A549 (cell line): ENCODE results near the gene GPR12. TPM values are rescaled to one million over a fixed set of nuclear protein-coding genes. Genes with fewer than 3 reads are reported as not detected.

Experiments used
- ATAC-seq, 2 experiments: fragments of 200-7000 bp in 1 of 2; fragments of >200 bp in 1 of 2; cut with Nextera tagmentation in 1 of 2; cut with Tn5 transposase in 1 of 2; 3 replicates each; pipeline versions ENCODE4 v1.8.0 to v1.9.1; 2018 to 2020; ENCODE audit warnings: mild to moderate bottlenecking in 1 of 2, moderate library complexity in 1 of 2
- CTCF ChIA-PET: fragments of 300-600 bp; sonication (Branson Sonifier 250); formaldehyde crosslinking; extraction: SDS; loops from one replicate; lab custom pipeline; 2021; ENCODE audit warnings: antibody characterized with exemption, inconsistent platforms; lab: Yijun Ruan, JAX
- POLR2A ChIA-PET: fragments of 350-600 bp; formaldehyde crosslinking; extraction: SDS; loops from one replicate; lab custom pipeline; 2021; ENCODE audit warnings: antibody characterized with exemption, inconsistent platforms; lab: Yijun Ruan, JAX
- DNase-seq, 2 experiments: peaks; one replicate each; pipeline versions ENCODE4 v3.0.0 to v3.0.0-alpha.2; 2011 to 2016; ENCODE audit warnings: low read depth in 1 of 2, low spot score in 1 of 2
- FAIRE-seq: peaks from 2 replicates; lab custom pipeline; 2011; peaks lifted over from hg19 to GRCh38; lab: Jason Lieb, UNC
- H3K27ac ChIP-seq, 2 experiments: fragments of >200 bp; sonication (Bioruptor Twin); formaldehyde crosslinking; 3 replicates each; pipeline ENCODE4 v1.5.1; 2016 to 2017
- H3K4me1 ChIP-seq: fragments of >200 bp; sonication (Bioruptor Twin); formaldehyde crosslinking; 3 replicates; pipeline ENCODE4 v1.6.1; 2016
- H3K4me2 ChIP-seq: fragments of >200 bp; sonication (Bioruptor Twin); formaldehyde crosslinking; 3 replicates; pipeline ENCODE4 v1.6.1; 2016
- H3K4me3 ChIP-seq: fragments of >200 bp; sonication (Bioruptor Twin); formaldehyde crosslinking; 3 replicates; pipeline ENCODE4 v1.5.1; 2016
- H3K9me3 ChIP-seq: fragments of >200 bp; sonication (Bioruptor Twin); formaldehyde crosslinking; 3 replicates; pipeline ENCODE4 v1.6.1; 2016
- CEBPB ChIP-seq, 2 experiments: fragments of >200 bp in 1 of 2; sonication (Bioruptor Twin) in 1 of 2; formaldehyde crosslinking in 1 of 2; IDR thresholded peaks; 2 replicates each; pipeline ENCODE4 v1.6.1; 2012 to 2016
- CHD2 ChIP-seq: fragments of 150-350 bp; IDR thresholded peaks from 2 replicates; pipeline ENCODE4 v1.6.1; 2014; ENCODE audit warnings: low read length; ENCODE audit not compliant: partially characterized antibody
- CHD4 ChIP-seq: fragments of 200-600 bp; sonication (generic); IDR thresholded peaks from 2 replicates; pipeline ENCODE4 v1.6.1; 2016; ENCODE audit warnings: antibody characterized with exemption, mild to moderate bottlenecking, borderline replicate concordance
- EHF ChIP-seq: fragments of 250-450 bp; sonication (Bioruptor Pico); IDR thresholded peaks from 2 replicates; pipeline ENCODE4 v1.5.0; 2020; ENCODE audit warnings: mild to moderate bottlenecking
- EHMT2 ChIP-seq: fragments of 200-600 bp; sonication (generic); IDR thresholded peaks from 2 replicates; pipeline ENCODE4 v1.6.1; 2016; ENCODE audit warnings: antibody characterized with exemption, low read depth, mild to moderate bottlenecking, moderate library complexity
- ESRRA ChIP-seq: fragments of 150-350 bp; IDR thresholded peaks from 2 replicates; pipeline ENCODE4 v1.6.1; 2014; ENCODE audit warnings: mild to moderate bottlenecking, low read length, borderline replicate concordance
- FOSL2 ChIP-seq, 2 experiments: fragments of 450-650 bp in 1 of 2; fragments of >200 bp in 1 of 2; sonication (Bioruptor Twin) in 1 of 2; formaldehyde crosslinking; IDR thresholded peaks; 2 replicates each; pipeline versions ENCODE4 v1.5.0 to v1.6.1; 2016 to 2020; ENCODE audit warnings: mild to moderate bottlenecking in 1 of 2, moderate library complexity in 1 of 2
- FOXS1 ChIP-seq: fragments of 250-450 bp; sonication (Bioruptor Pico); IDR thresholded peaks from 2 replicates; pipeline ENCODE4 v1.5.0; 2020; ENCODE audit warnings: mild to moderate bottlenecking, moderate library complexity
- HDAC2 ChIP-seq: fragments of 200-600 bp; sonication (generic); IDR thresholded peaks from 2 replicates; pipeline ENCODE4 v1.6.1; 2016
- HEYL ChIP-seq: fragments of 250-450 bp; sonication (Bioruptor Pico); IDR thresholded peaks from 2 replicates; pipeline ENCODE4 v1.8.0; 2021; ENCODE audit warnings: mild to moderate bottlenecking, moderate library complexity
- HOXA7 ChIP-seq: fragments of 250-450 bp; sonication (Bioruptor Pico); IDR thresholded peaks from 2 replicates; pipeline ENCODE4 v1.5.0; 2020; ENCODE audit warnings: mild to moderate bottlenecking, moderate library complexity
- MAZ ChIP-seq: fragments of 150-350 bp; IDR thresholded peaks from 2 replicates; pipeline ENCODE4 v1.6.1; 2014; ENCODE audit warnings: antibody characterized with exemption, low read depth, low read length, borderline replicate concordance
- NFE2L2 ChIP-seq: fragments of 150-350 bp; conservative IDR thresholded peaks from 2 replicates; pipeline ENCODE4 v1.6.1; 2014; ENCODE audit warnings: low read length
- NPAS2 ChIP-seq: fragments of 250-450 bp; sonication (Bioruptor Pico); IDR thresholded peaks from 2 replicates; pipeline ENCODE4 v1.8.0; 2022; ENCODE audit warnings: mild to moderate bottlenecking, moderate library complexity, borderline replicate concordance
- NR3C1 ChIP-seq: fragments of >200 bp; sonication (Bioruptor Twin); formaldehyde crosslinking; IDR thresholded peaks from 3 replicates; pipeline ENCODE4 v1.6.1; 2017
- PBX3 ChIP-seq: IDR thresholded peaks from 2 replicates; pipeline ENCODE4 v1.6.1; 2012
- POLR2AphosphoS2 ChIP-seq: conservative IDR thresholded peaks from 2 replicates; pipeline ENCODE4 v1.6.1; 2012; ENCODE audit warnings: low read length, improper control_type of control experiment, inconsistent platforms
- RARB ChIP-seq: fragments of 250-450 bp; sonication (Bioruptor Pico); IDR thresholded peaks from 2 replicates; pipeline ENCODE4 v1.8.0; 2021; ENCODE audit warnings: mild to moderate bottlenecking, moderate library complexity
- RFX5 ChIP-seq: fragments of 450-650 bp; IDR thresholded peaks from 2 replicates; pipeline ENCODE4 v1.7.1; 2014; ENCODE audit warnings: antibody characterized with exemption, mild to moderate bottlenecking, moderate library complexity
- SMC3 ChIP-seq: fragments of >200 bp; sonication (Bioruptor Twin); formaldehyde crosslinking; IDR thresholded peaks from 3 replicates; pipeline ENCODE4 v1.6.1; 2018; ENCODE audit warnings: inconsistent platforms
- SREBF2 ChIP-seq: fragments of 450-650 bp; IDR thresholded peaks from 2 replicates; pipeline ENCODE4 v1.6.1; 2014; ENCODE audit warnings: mild to moderate bottlenecking, moderate library complexity
- TFCP2L1 ChIP-seq: fragments of 250-450 bp; sonication (Bioruptor Pico); IDR thresholded peaks from 2 replicates; pipeline ENCODE4 v1.5.0; 2021; ENCODE audit warnings: mild to moderate bottlenecking
- TP53 ChIP-seq: fragments of 250-450 bp; sonication (Bioruptor Pico); IDR thresholded peaks from 2 replicates; pipeline ENCODE4 v1.5.0; 2021; ENCODE audit warnings: mild to moderate bottlenecking, moderate library complexity
- ZC3H11A ChIP-seq: fragments of 450-650 bp; IDR thresholded peaks from 2 replicates; pipeline ENCODE4 v1.6.1; 2014; ENCODE audit warnings: antibody characterized with exemption, mild to moderate bottlenecking
- ZFP36 ChIP-seq: fragments of 450-650 bp; IDR thresholded peaks from 2 replicates; pipeline ENCODE4 v1.6.1; 2014; ENCODE audit warnings: borderline replicate concordance; ENCODE audit not compliant: partially characterized antibody
- ZNF302 ChIP-seq: fragments of 250-450 bp; sonication (Bioruptor Pico); IDR thresholded peaks from 2 replicates; pipeline ENCODE4 v1.9.0; 2021; ENCODE audit warnings: inconsistent platforms, mild to moderate bottlenecking, moderate library complexity
- WGBS: methylation state at CpG from one replicate; pipeline ENCODE4 v1.1.6; 2017; ENCODE audit errors: missing lambda C conversion rate; 5-methylcytosine and 5-hydroxymethylcytosine counted together
- polyA plus RNA-seq, 4 experiments: library from polyadenylated mRNA; depleted of rRNA in 3 of 4; stranded (reverse); fragments of >200 nt; fragmentation: RNase III in 1 of 4; extraction: RNeasy Plus Mini Kit Qiagen cat#74134 plus additional on column Dnase treatment in 1 of 4; gene quantifications; 2 replicates in 3 of 4; 3 replicates in 1 of 4; pipeline ENCODE4 v1.2.3, GENCODE V29; 2011 to 2017
- TF ChIP-seq, protein P1 (sequence below): fragments of 450-650 bp; IDR thresholded peaks from 2 replicates; pipeline ENCODE4 v1.6.1; 2014; ENCODE audit warnings: antibody characterized with exemption
- TF ChIP-seq, protein P2 (sequence below): fragments of 250-450 bp; sonication (Bioruptor Pico); IDR thresholded peaks from 2 replicates; pipeline ENCODE4 v1.5.0; 2020; ENCODE audit warnings: low read depth, mild to moderate bottlenecking, moderate library complexity
- TF ChIP-seq, protein P3 (sequence below): fragments of 250-450 bp; sonication (Bioruptor Pico); IDR thresholded peaks from 2 replicates; pipeline ENCODE4 v1.5.0; 2021; ENCODE audit warnings: mild to moderate bottlenecking, moderate library complexity, borderline replicate concordance

Gene GPR12
- polyA plus RNA-seq, 2 of the 4 experiments (the other 2 are of a cell fraction) = not detected

GRCh38 chr13:26779321-26779720 is 18.7 kb upstream of the GPR12 start:
- no peaks in the 10 kb centered on the region for H3K4me1 ChIP-seq
- no peak for DNase-seq
- CTCF ChIA-PET = no interaction called here
- POLR2A ChIA-PET = no interaction called here
- no peak overlapping the region for H3K4me2 ChIP-seq
- no peak overlapping the region for H3K27ac ChIP-seq
- TF ChIP-seq RARB (no peak), NPAS2 (CRISPR knock-in tag) (no peak), HDAC2 (no peak), RFX5 (no peak), EHMT2 (no peak), CEBPB (IDR thresholded peaks at IDR 0.05) (no peak), POLR2AphosphoS2 (no peak), MAZ (no peak), HEYL (no peak), HOXA7 (CRISPR knock-in tag) (no peak), SMC3 (no peak), PBX3 (no peak), ESRRA (no peak), ZNF302 (no peak)
- TF ChIP-seq, protein P1, sequence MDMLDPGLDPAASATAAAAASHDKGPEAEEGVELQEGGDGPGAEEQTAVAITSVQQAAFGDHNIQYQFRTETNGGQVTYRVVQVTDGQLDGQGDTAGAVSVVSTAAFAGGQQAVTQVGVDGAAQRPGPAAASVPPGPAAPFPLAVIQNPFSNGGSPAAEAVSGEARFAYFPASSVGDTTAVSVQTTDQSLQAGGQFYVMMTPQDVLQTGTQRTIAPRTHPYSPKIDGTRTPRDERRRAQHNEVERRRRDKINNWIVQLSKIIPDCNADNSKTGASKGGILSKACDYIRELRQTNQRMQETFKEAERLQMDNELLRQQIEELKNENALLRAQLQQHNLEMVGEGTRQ = no peak
- TF ChIP-seq, protein P2, sequence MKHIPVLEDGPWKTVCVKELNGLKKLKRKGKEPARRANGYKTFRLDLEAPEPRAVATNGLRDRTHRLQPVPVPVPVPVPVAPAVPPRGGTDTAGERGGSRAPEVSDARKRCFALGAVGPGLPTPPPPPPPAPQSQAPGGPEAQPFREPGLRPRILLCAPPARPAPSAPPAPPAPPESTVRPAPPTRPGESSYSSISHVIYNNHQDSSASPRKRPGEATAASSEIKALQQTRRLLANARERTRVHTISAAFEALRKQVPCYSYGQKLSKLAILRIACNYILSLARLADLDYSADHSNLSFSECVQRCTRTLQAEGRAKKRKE (CRISPR knock-in tag) = no peak
- TF ChIP-seq, protein P3, sequence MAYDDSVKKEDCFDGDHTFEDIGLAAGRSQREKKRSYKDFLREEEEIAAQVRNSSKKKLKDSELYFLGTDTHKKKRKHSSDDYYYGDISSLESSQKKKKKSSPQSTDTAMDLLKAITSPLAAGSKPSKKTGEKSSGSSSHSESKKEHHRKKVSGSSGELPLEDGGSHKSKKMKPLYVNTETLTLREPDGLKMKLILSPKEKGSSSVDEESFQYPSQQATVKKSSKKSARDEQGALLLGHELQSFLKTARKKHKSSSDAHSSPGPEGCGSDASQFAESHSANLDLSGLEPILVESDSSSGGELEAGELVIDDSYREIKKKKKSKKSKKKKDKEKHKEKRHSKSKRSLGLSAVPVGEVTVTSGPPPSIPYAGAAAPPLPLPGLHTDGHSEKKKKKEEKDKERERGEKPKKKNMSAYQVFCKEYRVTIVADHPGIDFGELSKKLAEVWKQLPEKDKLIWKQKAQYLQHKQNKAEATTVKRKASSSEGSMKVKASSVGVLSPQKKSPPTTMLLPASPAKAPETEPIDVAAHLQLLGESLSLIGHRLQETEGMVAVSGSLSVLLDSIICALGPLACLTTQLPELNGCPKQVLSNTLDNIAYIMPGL (CRISPR knock-in tag) = no peak
- ATAC-seq = no peak
- no peak for FAIRE-seq
- no peak overlapping the region for H3K4me3 ChIP-seq
- no peaks in the 10 kb centered on the region for H3K9me3 ChIP-seq
- 26% methylated on average over 4 of the region's 4 CpGs for WGBS

GRCh38 chr13:26772531-26772930 is 11.9 kb upstream of the GPR12 start:
- Histone ChIP-seq H3K4me1 (no peaks in the 10 kb centered on the region), H3K9me3 (no peaks in the 10 kb centered on the region), H3K4me3 (no peak overlapping the region), H3K27ac (no peak overlapping the region), H3K4me2 (no peak overlapping the region)
- TF ChIP-seq CEBPB (IDR thresholded peaks at IDR 0.05) (no peak), ESRRA (no peak), TP53 (CRISPR knock-in tag) (no peak), SREBF2 (no peak), RFX5 (no peak), HDAC2 (no peak), CHD2 (no peak), EHF (CRISPR knock-in tag) (no peak), TFCP2L1 (CRISPR knock-in tag) (no peak), CHD4 (no peak), FOSL2 (IDR thresholded peaks at IDR 0.05) (no peak), FOSL2 (CRISPR knock-in tag; IDR thresholded peaks at IDR 0.05) (no peak), ZFP36 (no peak), ZC3H11A (no peak), FOXS1 (CRISPR knock-in tag) (no peak), NFE2L2 (no peak), NR3C1 (no peak)
- TF ChIP-seq, protein P2 (CRISPR knock-in tag) = no peak
- no peak for DNase-seq
- CTCF ChIA-PET = no interaction called here
- FAIRE-seq = no peak
- 14% methylated on average over 2 of the region's 5 CpGs for WGBS
- no peak for ATAC-seq
- POLR2A ChIA-PET = no interaction called here
